ENCODE results near the gene PCDHB11. TPM values are rescaled to one million over a fixed set of nuclear protein-coding genes. Genes with fewer than 3 reads are reported as not detected.

Gene PCDHB11
- total and polyA plus RNA-seq, 2 experiments from 2014 or later: 0.19 to 1.3 TPM

- TF ChIP-seq ZNF331 (CRISPR knock-in tag; IDR thresholded peaks at IDR 0.05; ENCODE audit: low read depth) (no peak), REST (IDR thresholded peaks at IDR 0.05; ENCODE audit: unreplicated experiment) (no peak), ZNF114 (CRISPR knock-in tag; IDR thresholded peaks at IDR 0.05) (no peak), EZH2 (IDR thresholded peaks at IDR 0.05; ENCODE audit: low read depth, unreplicated experiment) (no peak)
Observed at GRCh38 chr5:141150224-141150992, 49.0 kb upstream of the PCDHB11 start (continued).

- Mint-ChIP-seq H3K9me3 (peaks cover 28% of the 10 kb centered on the region), H3K27me3 (ENCODE audit: insufficient read depth, low read depth, poor library complexity) (peaks cover 5% of the 10 kb centered on the region), H3K36me3 (ENCODE audit: low read depth) (peaks cover 25% of the 10 kb centered on the region), H3K4me3 (no peak overlapping the region), H3K4me1 (no peaks in the 10 kb centered on the region), H3K27ac (no peak overlapping the region)
- Histone ChIP-seq H3K4me1 (ENCODE audit: insufficient read depth) (no peaks in the 10 kb centered on the region), H4K20me1 (replicated peaks; ENCODE audit: insufficient read depth) (no peaks in the 10 kb centered on the region; the same call in 1 of the 2 replicates), H3K4me2 (no peak overlapping the region), H3F3A (replicated peaks; ENCODE audit: low read depth) (no peaks in the 10 kb centered on the region), H3K27me3 (ENCODE audit: insufficient read depth) (no peaks in the 10 kb centered on the region), H3K79me2 (replicated peaks; ENCODE audit: insufficient read depth) (no peaks in the 10 kb centered on the region), H3K36me3 (ENCODE audit: insufficient read depth) (no peaks in the 10 kb centered on the region), H3K9me2 (ENCODE audit: insufficient read depth) (no peaks in the 10 kb centered on the region), H3K27ac (ENCODE audit: low read depth) (no peak overlapping the region), H3K4me3 (no peak overlapping the region), H2AFZ (no peak overlapping the region)
- ATAC-seq (no peak), DNase-seq (ENCODE audit: low spot score) (no peak)
- no peak for TF ChIP-seq NANOG (IDR thresholded peaks at IDR 0.05; ENCODE audit: borderline replicate concordance)
- TF ChIP-seq ZNF331 (CRISPR knock-in tag; IDR thresholded peaks at IDR 0.05; ENCODE audit: low read depth): no peak
- no peak for TF ChIP-seq ETS1 (IDR thresholded peaks at IDR 0.05)
- TF ChIP-seq REST (IDR thresholded peaks at IDR 0.05; ENCODE audit: unreplicated experiment): no peak
- no peak for TF ChIP-seq JUNB (IDR thresholded peaks at IDR 0.05; ENCODE audit: unreplicated experiment)
- TF ChIP-seq EZH2 (IDR thresholded peaks at IDR 0.05; ENCODE audit: low read depth, unreplicated experiment): no peak
- no peak for TF ChIP-seq EZH2phosphoT487 (IDR thresholded peaks at IDR 0.05; ENCODE audit: unreplicated experiment)
- no peak for TF ChIP-seq ZNF462 (CRISPR knock-in tag; IDR thresholded peaks at IDR 0.05)
- TF ChIP-seq POLR2AphosphoS5 (IDR thresholded peaks at IDR 0.05; ENCODE audit: low read depth): no peak
Observed at GRCh38 chr5:141150993-141151325, 48.5 kb upstream of the PCDHB11 start.
